Loucy (cell line): ENCODE measurements around the gene FAR2.
A peak's percentile ranks its signal among the peaks of the same experiment; 100 is the strongest.

Source experiments
- H2AFZ ChIP-seq: fragments of 200-600 bp; sonication (generic); 2 replicates; pipeline ENCODE4 v1.6.0; 2016; ENCODE audit warnings: antibody characterized with exemption, mild to moderate bottlenecking, low read length, moderate library complexity
- H3F3A ChIP-seq: fragments of 200-600 bp; 2 replicates; pipeline ENCODE4 v1.6.0; 2016; ENCODE audit warnings: antibody characterized with exemption, low read depth, mild to moderate bottlenecking
- H3K27me3 ChIP-seq: fragments of 200-600 bp; sonication (generic); 2 replicates; pipeline ENCODE4 v1.6.1; 2014; ENCODE audit warnings: low read length, mild to moderate bottlenecking; ENCODE audit not compliant: insufficient read depth, poor library complexity, severe bottlenecking
- H3K36me3 ChIP-seq: fragments of 200-600 bp; sonication (generic); 2 replicates; pipeline ENCODE4 v1.6.1; 2016; ENCODE audit warnings: low read length; ENCODE audit not compliant: insufficient read depth
- H3K4me1 ChIP-seq: fragments of 200-600 bp; sonication (generic); 2 replicates; pipeline ENCODE4 v1.5.1; 2014; ENCODE audit warnings: low read length, mild to moderate bottlenecking; ENCODE audit not compliant: insufficient read depth, poor library complexity, severe bottlenecking
- H3K4me2 ChIP-seq: fragments of 200-600 bp; sonication (generic); 2 replicates; pipeline ENCODE4 v1.6.0; 2014; ENCODE audit warnings: antibody characterized with exemption, low read length, low read depth, mild to moderate bottlenecking; ENCODE audit not compliant: poor library complexity, severe bottlenecking
- H3K4me3 ChIP-seq: fragments of 200-600 bp; sonication (generic); 2 replicates; pipeline ENCODE4 v1.5.1; 2014; ENCODE audit warnings: low read length, mild to moderate bottlenecking, mixed read lengths; ENCODE audit not compliant: poor library complexity, severe bottlenecking
- H3K79me2 ChIP-seq: fragments of 200-600 bp; sonication (generic); 2 replicates; pipeline ENCODE4 v1.6.1; 2014; ENCODE audit warnings: low read length; ENCODE audit not compliant: insufficient read depth
- H3K9ac ChIP-seq: fragments of 200-600 bp; sonication (generic); 2 replicates; pipeline ENCODE4 v1.6.0; 2014; ENCODE audit warnings: mild to moderate bottlenecking, low read depth, low read length, moderate library complexity; ENCODE audit not compliant: poor library complexity, severe bottlenecking
- H3K9me2 ChIP-seq: fragments of 200-600 bp; sonication (generic); replicated peaks from 2 replicates; pipeline ENCODE4 v1.6.1; 2016; ENCODE audit warnings: low read depth, low read length, mixed read lengths
- H3K9me3 ChIP-seq: fragments of 200-600 bp; sonication (generic); 2 replicates; pipeline ENCODE4 v1.6.1; 2014; ENCODE audit warnings: mild to moderate bottlenecking, antibody characterized with exemption, low read length, low read depth; ENCODE audit not compliant: insufficient read depth
- H4K20me1 ChIP-seq: fragments of 200-600 bp; sonication (generic); 2 replicates; pipeline ENCODE4 v1.6.0; 2014; ENCODE audit warnings: antibody characterized with exemption, low read length, mild to moderate bottlenecking; ENCODE audit not compliant: insufficient read depth, poor library complexity, severe bottlenecking
- CTCF ChIP-seq: fragments of 200-600 bp; sonication (generic); conservative IDR thresholded peaks from 2 replicates; pipeline ENCODE4 v1.5.1; 2014; ENCODE audit warnings: mild to moderate bottlenecking, antibody characterized with exemption, low read length
- EZH2phosphoT487 ChIP-seq: fragments of 200-600 bp; IDR thresholded peaks from 2 replicates; pipeline ENCODE4 v1.6.1; 2018; ENCODE audit warnings: antibody characterized with exemption, mild to moderate bottlenecking, moderate library complexity, borderline replicate concordance

The FAR2 gene

GRCh38 chr12:29207120-29207519 is 58.0 kb downstream of the FAR2 start:
- Histone ChIP-seq H3K9me2 (no peaks in the 10 kb centered on the region), H3K4me2 (no peak overlapping the region)
- TF ChIP-seq CTCF = 0 out of 2 replicates have a peak, but pooled peaks have one; percentile 12
- no peak for TF ChIP-seq EZH2phosphoT487

GRCh38 chr12:29208060-29208459 is 59.0 kb downstream of the FAR2 start:
- H3K4me3 ChIP-seq = no peak overlapping the region
- no peak for TF ChIP-seq CTCF
- TF ChIP-seq EZH2phosphoT487 = no peak
- peaks cover 48% of the 10 kb centered on the region for H3K4me1 ChIP-seq
- peaks cover 4% of the 10 kb centered on the region; the same call in 1 of the 2 replicates for H3K79me2 ChIP-seq
- no peaks in the 10 kb centered on the region for H3F3A ChIP-seq
- no peaks in the 10 kb centered on the region for H3K9me2 ChIP-seq
- no peaks in the 10 kb centered on the region for H4K20me1 ChIP-seq
- peak overlapping the region; percentile 0 for H3K4me2 ChIP-seq
- H3K9me3 ChIP-seq = no peaks in the 10 kb centered on the region
- no peaks in the 10 kb centered on the region for H3K36me3 ChIP-seq
- H3K9ac ChIP-seq = no peak overlapping the region
- H3K27me3 ChIP-seq = no peaks in the 10 kb centered on the region
- H2AFZ ChIP-seq = no peak overlapping the region

More at GRCh38 chr12:29207120-29207519, 58.0 kb downstream of the FAR2 start:
- Histone ChIP-seq H3K4me3 (no peak overlapping the region), H3K36me3 (peaks cover 8% of the 10 kb centered on the region; the same call in 1 of the 2 replicates), H3K27me3 (no peaks in the 10 kb centered on the region), H2AFZ (no peak overlapping the region), H3K9ac (peak overlapping the region; percentile 12), H3K4me1 (peaks cover 42% of the 10 kb centered on the region), H3K9me3 (0 out of 2 replicates have a peak, but pooled peaks cover 4% of the 10 kb centered on the region), H4K20me1 (no peaks in the 10 kb centered on the region), H3F3A (no peaks in the 10 kb centered on the region), H3K79me2 (peaks cover 4% of the 10 kb centered on the region; the same call in 1 of the 2 replicates)

- no peaks in the 10 kb centered on the region for H3K9me3 ChIP-seq
- peaks cover 4% of the 10 kb centered on the region; the same call in 1 of the 2 replicates for H3K79me2 ChIP-seq
- peaks cover 49% of the 10 kb centered on the region for H3K4me1 ChIP-seq
- no peaks in the 10 kb centered on the region for H4K20me1 ChIP-seq
- no peak overlapping the region for H2AFZ ChIP-seq
- H3K36me3 ChIP-seq = no peaks in the 10 kb centered on the region
- H3K9ac ChIP-seq = no peak overlapping the region
- H3K4me2 ChIP-seq = no peak overlapping the region
- no peak overlapping the region for H3K4me3 ChIP-seq
- H3F3A ChIP-seq = no peaks in the 10 kb centered on the region
- H3K27me3 ChIP-seq = no peaks in the 10 kb centered on the region
- no peak for TF ChIP-seq CTCF
- TF ChIP-seq EZH2phosphoT487 = no peak
- no peaks in the 10 kb centered on the region for H3K9me2 ChIP-seq
These were observed 60.0 kb downstream of the FAR2 start for GRCh38 chr12:29208936-29209701.
